ENCODE results near the gene FBLN1.

The FBLN1 gene

DNA sequence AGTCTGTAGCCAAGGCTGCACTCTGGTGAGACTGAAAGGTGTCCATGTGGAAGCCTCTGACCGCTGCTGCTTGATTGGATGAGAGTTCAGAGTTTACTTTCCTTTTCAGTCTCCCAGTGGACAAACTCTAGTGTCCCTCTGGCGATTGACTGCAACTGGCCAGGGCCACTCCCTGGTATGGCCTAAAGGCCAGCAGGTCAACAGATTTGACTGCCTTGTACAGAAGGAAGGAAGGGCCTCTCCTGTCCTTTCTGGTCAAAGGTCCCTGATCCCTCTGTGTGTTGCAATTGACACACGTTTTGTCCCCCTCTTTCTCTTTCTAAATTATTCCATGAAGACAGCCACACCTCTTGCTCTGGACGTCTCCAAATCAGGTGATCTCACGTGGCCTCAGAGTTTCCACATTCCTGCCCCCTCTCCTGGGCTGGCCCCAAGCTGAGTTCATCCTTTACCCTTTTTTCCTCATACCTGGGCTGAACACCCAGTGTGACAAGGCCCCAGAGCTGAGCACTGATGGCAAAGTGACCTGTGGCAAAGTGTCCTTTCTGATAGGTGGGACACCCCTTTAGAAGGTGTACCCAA is 18.7 kb upstream of the FBLN1 start:
- Histone ChIP-seq H3K36me3 (ENCODE audit: insufficient read depth, low read length) (no peaks in the 10 kb centered on the region), H3K4me1 (ENCODE audit: insufficient read depth, low read length, poor library complexity, severe bottlenecking) (no peaks in the 10 kb centered on the region), H2AFZ (ENCODE audit: low read length) (no peak overlapping the region), H3K79me2 (ENCODE audit: insufficient read depth, low read length) (no peaks in the 10 kb centered on the region), H3K9me2 (replicated peaks; ENCODE audit: low read depth, low read length) (no peaks in the 10 kb centered on the region), H3K27me3 (ENCODE audit: insufficient read depth, low read length, poor library complexity, severe bottlenecking) (no peaks in the 10 kb centered on the region), H3K4me3 (ENCODE audit: low read length, poor library complexity, severe bottlenecking) (no peak overlapping the region), H3K9ac (ENCODE audit: low read depth, low read length, poor library complexity, severe bottlenecking) (no peak overlapping the region), H3K4me2 (ENCODE audit: low read depth, low read length, poor library complexity, severe bottlenecking) (no peak overlapping the region), H3F3A (ENCODE audit: low read depth) (no peaks in the 10 kb centered on the region), H3K9me3 (ENCODE audit: insufficient read depth, low read depth, low read length) (no peaks in the 10 kb centered on the region), H4K20me1 (ENCODE audit: insufficient read depth, low read length, poor library complexity, severe bottlenecking) (no peaks in the 10 kb centered on the region)
- TF ChIP-seq, protein P1, sequence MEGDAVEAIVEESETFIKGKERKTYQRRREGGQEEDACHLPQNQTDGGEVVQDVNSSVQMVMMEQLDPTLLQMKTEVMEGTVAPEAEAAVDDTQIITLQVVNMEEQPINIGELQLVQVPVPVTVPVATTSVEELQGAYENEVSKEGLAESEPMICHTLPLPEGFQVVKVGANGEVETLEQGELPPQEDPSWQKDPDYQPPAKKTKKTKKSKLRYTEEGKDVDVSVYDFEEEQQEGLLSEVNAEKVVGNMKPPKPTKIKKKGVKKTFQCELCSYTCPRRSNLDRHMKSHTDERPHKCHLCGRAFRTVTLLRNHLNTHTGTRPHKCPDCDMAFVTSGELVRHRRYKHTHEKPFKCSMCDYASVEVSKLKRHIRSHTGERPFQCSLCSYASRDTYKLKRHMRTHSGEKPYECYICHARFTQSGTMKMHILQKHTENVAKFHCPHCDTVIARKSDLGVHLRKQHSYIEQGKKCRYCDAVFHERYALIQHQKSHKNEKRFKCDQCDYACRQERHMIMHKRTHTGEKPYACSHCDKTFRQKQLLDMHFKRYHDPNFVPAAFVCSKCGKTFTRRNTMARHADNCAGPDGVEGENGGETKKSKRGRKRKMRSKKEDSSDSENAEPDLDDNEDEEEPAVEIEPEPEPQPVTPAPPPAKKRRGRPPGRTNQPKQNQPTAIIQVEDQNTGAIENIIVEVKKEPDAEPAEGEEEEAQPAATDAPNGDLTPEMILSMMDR (conservative IDR thresholded peaks at IDR 0.05; ENCODE audit: low read length): no peak
- TF ChIP-seq EZH2phosphoT487 (IDR thresholded peaks at IDR 0.05; ENCODE audit: borderline replicate concordance): no peak

DNA sequence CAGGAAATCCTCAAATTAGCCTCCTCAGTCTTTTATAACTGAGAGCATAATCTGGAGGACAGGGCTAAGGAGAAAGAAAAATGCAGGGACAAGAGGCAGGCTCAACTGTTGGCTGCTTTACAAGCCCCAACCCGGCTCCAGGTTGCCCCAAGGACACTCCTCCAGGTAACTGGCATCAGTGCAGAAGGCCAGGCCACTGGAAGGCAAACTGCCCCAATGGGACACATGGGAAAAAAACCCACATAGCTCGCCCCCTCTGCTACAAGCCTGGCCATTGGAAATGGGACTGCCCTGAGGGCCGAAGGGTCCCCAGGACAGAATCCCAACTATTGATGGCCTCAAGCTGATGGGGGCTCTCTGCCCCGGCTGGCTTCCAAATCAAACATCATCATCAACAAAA is 17.9 kb upstream of the FBLN1 start:
- Histone ChIP-seq H3K9me3 (ENCODE audit: insufficient read depth, low read depth, low read length) (no peaks in the 10 kb centered on the region), H3K4me2 (ENCODE audit: low read depth, low read length, poor library complexity, severe bottlenecking) (no peak overlapping the region), H3K27me3 (ENCODE audit: insufficient read depth, low read length, poor library complexity, severe bottlenecking) (no peaks in the 10 kb centered on the region), H3F3A (ENCODE audit: low read depth) (no peaks in the 10 kb centered on the region), H4K20me1 (ENCODE audit: insufficient read depth, low read length, poor library complexity, severe bottlenecking) (no peaks in the 10 kb centered on the region), H3K36me3 (ENCODE audit: insufficient read depth, low read length) (no peaks in the 10 kb centered on the region), H3K9me2 (replicated peaks; ENCODE audit: low read depth, low read length) (no peaks in the 10 kb centered on the region), H2AFZ (ENCODE audit: low read length) (no peak overlapping the region), H3K9ac (ENCODE audit: low read depth, low read length, poor library complexity, severe bottlenecking) (no peak overlapping the region), H3K4me3 (ENCODE audit: low read length, poor library complexity, severe bottlenecking) (no peak overlapping the region), H3K4me1 (ENCODE audit: insufficient read depth, low read length, poor library complexity, severe bottlenecking) (no peaks in the 10 kb centered on the region), H3K79me2 (ENCODE audit: insufficient read depth, low read length) (no peaks in the 10 kb centered on the region)
- TF ChIP-seq, protein P1 (conservative IDR thresholded peaks at IDR 0.05; ENCODE audit: low read length): no peak
- no peak for TF ChIP-seq EZH2phosphoT487 (IDR thresholded peaks at IDR 0.05; ENCODE audit: borderline replicate concordance)

DNA sequence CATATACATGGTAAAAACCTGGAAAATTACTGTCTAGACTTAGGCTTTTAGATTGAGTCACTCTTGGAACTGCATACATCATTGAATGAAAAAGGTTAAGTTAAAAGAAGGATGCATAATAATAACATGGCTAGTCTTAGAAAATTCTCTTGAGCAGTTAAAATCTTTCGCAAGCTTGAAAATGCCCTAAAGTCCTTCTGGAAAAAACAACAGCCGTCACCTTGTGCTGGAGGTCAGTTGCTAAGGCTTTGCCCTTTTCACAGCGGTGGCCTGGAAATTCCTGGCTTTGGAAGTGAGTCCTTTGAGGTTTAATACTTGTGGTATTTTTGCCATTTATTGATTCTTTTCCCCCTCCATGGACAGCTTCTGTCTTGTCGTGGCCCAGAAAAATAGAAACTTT is 17.4 kb upstream of the FBLN1 start:
- Histone ChIP-seq H3K4me2 (ENCODE audit: low read depth, low read length, poor library complexity, severe bottlenecking) (no peak overlapping the region), H3K9me3 (ENCODE audit: insufficient read depth, low read depth, low read length) (no peaks in the 10 kb centered on the region), H3K27me3 (ENCODE audit: insufficient read depth, low read length, poor library complexity, severe bottlenecking) (no peaks in the 10 kb centered on the region), H4K20me1 (ENCODE audit: insufficient read depth, low read length, poor library complexity, severe bottlenecking) (no peaks in the 10 kb centered on the region), H3K9ac (ENCODE audit: low read depth, low read length, poor library complexity, severe bottlenecking) (no peak overlapping the region), H3K4me3 (ENCODE audit: low read length, poor library complexity, severe bottlenecking) (no peak overlapping the region), H3K36me3 (ENCODE audit: insufficient read depth, low read length) (no peaks in the 10 kb centered on the region), H3K4me1 (ENCODE audit: insufficient read depth, low read length, poor library complexity, severe bottlenecking) (no peaks in the 10 kb centered on the region), H2AFZ (ENCODE audit: low read length) (no peak overlapping the region), H3F3A (ENCODE audit: low read depth) (no peaks in the 10 kb centered on the region), H3K9me2 (replicated peaks; ENCODE audit: low read depth, low read length) (no peaks in the 10 kb centered on the region), H3K79me2 (ENCODE audit: insufficient read depth, low read length) (no peaks in the 10 kb centered on the region)
- TF ChIP-seq, protein P1 (conservative IDR thresholded peaks at IDR 0.05; ENCODE audit: low read length): no peak
- no peak for TF ChIP-seq EZH2phosphoT487 (IDR thresholded peaks at IDR 0.05; ENCODE audit: borderline replicate concordance)
